GM12878 (cell line): ENCODE data around the gene ALG6. TPM values are rescaled to one million over a fixed set of nuclear protein-coding genes. Genes with fewer than 3 reads are reported as not detected.

Experiments
- ATAC-seq: fragments of 200-7000 bp; cut with Tn5 transposase; 3 replicates; pipeline ENCODE4 v1.9.1; 2020; ENCODE audit warnings: mild to moderate bottlenecking, moderate library complexity
- BruUV-seq: library from RNA; stranded (reverse); fragments of 400-500 nt; replicated peaks from 2 replicates; lab custom pipeline; 2021; lab: Mats Ljungman, UMichigan
- CTCF ChIA-PET: fragments of 300-600 bp; sonication (Branson Sonifier 250); formaldehyde crosslinking; extraction: SDS; loops from one replicate; lab custom pipeline; 2021; ENCODE audit warnings: inconsistent platforms; lab: Yijun Ruan, JAX
- POLR2A ChIA-PET: fragments of 350-600 bp; formaldehyde crosslinking; extraction: SDS; loops from one replicate; lab custom pipeline; 2021; ENCODE audit warnings: inconsistent platforms; lab: Charles Lee
- RAD21 ChIA-PET: fragments of 300-600 bp; sonication (Branson Sonifier 250); formaldehyde crosslinking; loops from one replicate; lab custom pipeline; 2023; ENCODE audit warnings: antibody characterized with exemption; ENCODE audit not compliant: unreplicated experiment; lab: Charles Lee
- SMC1A ChIA-PET: fragments of 300-600 bp; sonication (Branson Sonifier 250); formaldehyde crosslinking; loops from one replicate; lab custom pipeline; 2023; ENCODE audit not compliant: unreplicated experiment, uncharacterized antibody; lab: Charles Lee
- DNase-seq: peaks from one replicate; pipeline ENCODE4 v3.0.0-alpha.2; 2011; ENCODE audit warnings: low read depth, low spot score
- FAIRE-seq: peaks from 3 replicates; lab custom pipeline; 2011; peaks lifted over from hg19 to GRCh38; lab: Jason Lieb, UNC
- H2AFZ ChIP-seq: 2 replicates; pipeline ENCODE4 v1.6.0; 2011; ENCODE audit warnings: low read depth, low read length, control low read depth; ENCODE audit not compliant: control insufficient read depth
- H3K27ac ChIP-seq: 2 replicates; pipeline ENCODE4 v1.5.1; 2011; ENCODE audit warnings: control low read depth; ENCODE audit not compliant: control insufficient read depth, insufficient read depth
- H3K27me3 ChIP-seq, 2 experiments: replicated peaks in 1 of 2; 2 replicates each; pipeline versions ENCODE4 v1.6.0 to v1.6.1; 2011; ENCODE audit warnings: low read length in 1 of 2; ENCODE audit not compliant: control insufficient read depth in 2 of 2, insufficient read depth in 2 of 2
- H3K36me3 ChIP-seq, 2 experiments: 2 replicates each; pipeline ENCODE4 v1.5.1; 2011; ENCODE audit warnings: low read length in 1 of 2; ENCODE audit not compliant: control insufficient read depth in 2 of 2, insufficient read depth in 2 of 2
- H3K4me1 ChIP-seq: 2 replicates; pipeline ENCODE4 v1.6.1; 2011; ENCODE audit warnings: mild to moderate bottlenecking, low read length, moderate library complexity, mixed read lengths; ENCODE audit not compliant: control insufficient read depth, insufficient read depth
- H3K4me2 ChIP-seq: 2 replicates; pipeline ENCODE4 v1.6.0; 2011; ENCODE audit warnings: control low read depth; ENCODE audit not compliant: control insufficient read depth, insufficient read depth
- H3K4me3 ChIP-seq: fragments of 200-600 bp; sonication (generic); 2 replicates; pipeline ENCODE4 v1.5.1; 2016
- H3K79me2 ChIP-seq: 2 replicates; pipeline ENCODE4 v1.6.0; 2011; ENCODE audit warnings: low read length; ENCODE audit not compliant: control insufficient read depth, insufficient read depth
- H3K9ac ChIP-seq: 2 replicates; pipeline ENCODE4 v1.8.0; 2011; ENCODE audit warnings: low read length, control low read depth, mixed read lengths; ENCODE audit not compliant: control insufficient read depth, insufficient read depth
- H3K9me3 ChIP-seq: replicated peaks from 3 replicates; pipeline ENCODE4 v1.5.1; 2011; ENCODE audit warnings: mild to moderate bottlenecking, low read length; ENCODE audit not compliant: control insufficient read depth, insufficient read depth
- H4K20me1 ChIP-seq: 2 replicates; pipeline ENCODE4 v1.6.0; 2011; ENCODE audit not compliant: control insufficient read depth, insufficient read depth
- BACH1 ChIP-seq: fragments of 450-650 bp; IDR thresholded peaks from 2 replicates; pipeline ENCODE4 v1.6.1; 2017; ENCODE audit warnings: mild to moderate bottlenecking, borderline replicate concordance
- CBX3 ChIP-seq: fragments of 200-600 bp; sonication (generic); IDR thresholded peaks from 2 replicates; pipeline ENCODE4 v1.6.1; 2016; ENCODE audit warnings: low read depth, borderline replicate concordance
- CHD2 ChIP-seq: IDR thresholded peaks from 2 replicates; pipeline ENCODE4 v1.6.1; 2011; ENCODE audit warnings: low read depth, low read length, improper control_type of control experiment, borderline replicate concordance
- MAX ChIP-seq: IDR thresholded peaks from 2 replicates; pipeline ENCODE4 v1.6.1; 2012; ENCODE audit warnings: low read depth, low read length, improper control_type of control experiment
- MEF2B ChIP-seq: fragments of 450-650 bp; IDR thresholded peaks from 2 replicates; pipeline ENCODE4 v1.6.1; 2018; ENCODE audit warnings: mild to moderate bottlenecking, moderate library complexity; ENCODE audit not compliant: partially characterized antibody, poor library complexity, severe bottlenecking
- MTA2 ChIP-seq: fragments of 450-650 bp; IDR thresholded peaks from 2 replicates; pipeline ENCODE4 v1.6.1; 2016; ENCODE audit warnings: low read depth, mild to moderate bottlenecking, moderate library complexity
- MXI1 ChIP-seq: fragments of 150-350 bp; IDR thresholded peaks from 2 replicates; pipeline ENCODE4 v1.6.1; 2011; ENCODE audit warnings: low read depth, mild to moderate bottlenecking, inconsistent platforms, low read length, improper control_type of control experiment
- MYC ChIP-seq: IDR thresholded peaks from 2 replicates; pipeline ENCODE4 v1.6.1; 2011; ENCODE audit warnings: mild to moderate bottlenecking, low read length, moderate library complexity, inconsistent platforms; ENCODE audit not compliant: insufficient read depth, insufficient replicate concordance, insufficient read length, severe bottlenecking
- NR2C2 ChIP-seq: IDR thresholded peaks from 2 replicates; pipeline ENCODE4 v1.6.1; 2011; ENCODE audit warnings: borderline replicate concordance, low read depth; ENCODE audit not compliant: control insufficient read depth, insufficient read length
- PAX5 ChIP-seq: IDR thresholded peaks from 2 replicates; pipeline ENCODE4 v1.6.1; 2011; ENCODE audit warnings: low read depth, low read length, borderline replicate concordance
- SPI1 ChIP-seq: IDR thresholded peaks from 2 replicates; pipeline ENCODE4 v1.6.1; 2011; ENCODE audit warnings: low read depth, mild to moderate bottlenecking, low read length, moderate library complexity, borderline replicate concordance; ENCODE audit not compliant: insufficient read depth
- SREBF1 ChIP-seq: IDR thresholded peaks from 2 replicates; pipeline ENCODE4 v1.6.1; 2012; ENCODE audit warnings: mild to moderate bottlenecking, low read length
- STAT1 ChIP-seq: fragments of 450-650 bp; conservative IDR thresholded peaks from 2 replicates; pipeline ENCODE4 v1.6.1; 2014; ENCODE audit warnings: antibody characterized with exemption, mild to moderate bottlenecking
- TARDBP ChIP-seq: IDR thresholded peaks from 2 replicates; pipeline ENCODE4 v1.6.1; 2016; ENCODE audit warnings: borderline replicate concordance
- TCF3 ChIP-seq: IDR thresholded peaks from 2 replicates; pipeline ENCODE4 v1.6.1; 2012; ENCODE audit warnings: low read depth, mild to moderate bottlenecking, low read length, borderline replicate concordance; ENCODE audit not compliant: insufficient read depth
- ZBED1 ChIP-seq: IDR thresholded peaks from 2 replicates; pipeline ENCODE4 v1.6.1; 2016; ENCODE audit warnings: borderline replicate concordance
- WGBS: methylation state at CpG from one replicate; pipeline ENCODE4 v1.1.6; 2016; ENCODE audit warnings: low lambda C conversion rate; ENCODE audit not compliant: insufficient replicate concordance, insufficient coverage; ENCODE audit errors: missing lambda C conversion rate; 5-methylcytosine and 5-hydroxymethylcytosine counted together
- in situ Hi-C: fragments of 300-500 bp; cut with MboI; formaldehyde crosslinking; loops from 9 replicates; pipeline ENCODE4 v1.14.3; 2018; ENCODE audit warnings: mixed read lengths
- intact Hi-C: fragments of 100-400 bp; cut with micrococcal nuclease; formaldehyde crosslinking; loops from one replicate; pipeline ENCODE4 v1.14.2; 2022; ENCODE audit not compliant: unreplicated experiment
- polyA plus RNA-seq, 11 experiments: library from polyadenylated mRNA; depleted of rRNA in 4 of 11; unstranded in 6 of 11; stranded (reverse) in 5 of 11; fragments of >200 nt; fragmentation: Nextera tagmentation in 4 of 11; fragmentation: Illumina TruSeq in 1 of 11; extraction: Ambion mirVana in 4 of 11; extraction: Trizol in 1 of 11; gene quantifications; 1 replicate in 1 of 11; 2 replicates in 10 of 11; pipeline versions ENCODE4 v1.2.1 to v1.2.3, GENCODE V29; 2011 to 2016; ENCODE audit warnings: inconsistent platforms in 2 of 11, missing spikeins in 2 of 11, low read depth in 1 of 11
- total RNA-seq, 4 experiments: library from RNA; depleted of rRNA in 3 of 4; stranded (reverse); fragments of >200 nt in 3 of 4; fragmentation: Illumina TruSeq in 1 of 4; extraction: Trizol in 1 of 4; gene quantifications; 2 replicates each; pipeline versions ENCODE4 v1.2.1 to v1.2.3, GENCODE V29; 2013 to 2021

ALG6 gene
- total and polyA plus RNA-seq, 10 of the 15 experiments (the other 5 are each of a cell fraction or from before 2014, with no cell fraction given): 13.8 to 28.5 (median 17.1) TPM

DNA sequence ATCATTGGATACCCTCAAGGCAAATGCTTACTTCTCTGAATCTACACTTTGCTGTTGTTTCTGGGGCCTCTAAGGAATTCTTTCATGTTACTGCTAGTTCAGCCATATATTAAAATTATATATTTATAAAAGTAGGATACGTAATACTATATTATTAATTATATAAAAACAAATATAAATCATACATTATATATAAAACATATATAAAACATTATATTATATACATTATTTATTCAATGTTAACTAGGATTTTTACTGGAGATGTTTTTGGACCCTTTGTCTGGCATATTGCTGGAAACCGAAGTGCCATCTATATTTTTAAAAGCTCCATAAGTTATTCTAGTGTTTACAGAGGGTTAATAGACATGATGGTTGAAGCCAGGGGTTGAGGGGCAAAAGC is 12.2 kb downstream of the ALG6 start (continued):
- no peak for TF ChIP-seq MAX
- TF ChIP-seq MXI1: no peak
- no peak for TF ChIP-seq BACH1
- no peak for TF ChIP-seq MYC
- TF ChIP-seq NR2C2: no peak
- TF ChIP-seq MEF2B: no peak
- TF ChIP-seq STAT1: no peak
- TF ChIP-seq SREBF1: no peak
- no peak for TF ChIP-seq ZBED1
- no peak for TF ChIP-seq SPI1
- TF ChIP-seq CBX3: no peak
- TF ChIP-seq MTA2: no peak
- TF ChIP-seq TARDBP: no peak
- no peak for TF ChIP-seq TCF3
- TF ChIP-seq, all 136 proteins: peak for 0

GRCh38 chr1:63381741-63382140 is 14.3 kb downstream of the ALG6 start:
- Histone ChIP-seq H3K9ac (no peak overlapping the region), H3K36me3 (no peaks in the 10 kb centered on the region; a peak in 2 of 4 replicates), H2AFZ (no peak overlapping the region), H3K9me3 (no peaks in the 10 kb centered on the region; the same call in 2 of the 3 replicates), H4K20me1 (no peaks in the 10 kb centered on the region), H3K79me2 (no peaks in the 10 kb centered on the region), H3K27me3 (no peaks in the 10 kb centered on the region), H3K27ac (no peak overlapping the region), H3K4me1 (no peaks in the 10 kb centered on the region), H3K4me3 (no peak overlapping the region), H3K4me2 (no peak overlapping the region)
- BruUV-seq: no TSS peak
- SMC1A ChIA-PET: interaction anchor here (0.7 kb wide), 1 partner anchor 369 kb away, joined by 3 read pairs; no protein-coding TSS in a partner anchor
- POLR2A ChIA-PET: no interaction called here
- in situ Hi-C loops (no loop called here), intact Hi-C loops (no loop called here)
- no peak for DNase-seq
- CTCF ChIA-PET: no interaction called here
- 50% methylated on average over 1 of the region's 1 CpG for WGBS
- no peak for FAIRE-seq
- no peak for TF ChIP-seq PAX5
- no peak for TF ChIP-seq CHD2
- RAD21 ChIA-PET: no interaction called here
- ATAC-seq: no peak
